Measurements from ENCODE around the gene LDB3. TPM values are rescaled to one million over a fixed set of nuclear protein-coding genes. Genes with fewer than 3 reads are reported as not detected.

LDB3 gene
- total and polyA plus RNA-seq, 7 donors, result 1.2 to 42.1 (median 13.2) TPM

DNA sequence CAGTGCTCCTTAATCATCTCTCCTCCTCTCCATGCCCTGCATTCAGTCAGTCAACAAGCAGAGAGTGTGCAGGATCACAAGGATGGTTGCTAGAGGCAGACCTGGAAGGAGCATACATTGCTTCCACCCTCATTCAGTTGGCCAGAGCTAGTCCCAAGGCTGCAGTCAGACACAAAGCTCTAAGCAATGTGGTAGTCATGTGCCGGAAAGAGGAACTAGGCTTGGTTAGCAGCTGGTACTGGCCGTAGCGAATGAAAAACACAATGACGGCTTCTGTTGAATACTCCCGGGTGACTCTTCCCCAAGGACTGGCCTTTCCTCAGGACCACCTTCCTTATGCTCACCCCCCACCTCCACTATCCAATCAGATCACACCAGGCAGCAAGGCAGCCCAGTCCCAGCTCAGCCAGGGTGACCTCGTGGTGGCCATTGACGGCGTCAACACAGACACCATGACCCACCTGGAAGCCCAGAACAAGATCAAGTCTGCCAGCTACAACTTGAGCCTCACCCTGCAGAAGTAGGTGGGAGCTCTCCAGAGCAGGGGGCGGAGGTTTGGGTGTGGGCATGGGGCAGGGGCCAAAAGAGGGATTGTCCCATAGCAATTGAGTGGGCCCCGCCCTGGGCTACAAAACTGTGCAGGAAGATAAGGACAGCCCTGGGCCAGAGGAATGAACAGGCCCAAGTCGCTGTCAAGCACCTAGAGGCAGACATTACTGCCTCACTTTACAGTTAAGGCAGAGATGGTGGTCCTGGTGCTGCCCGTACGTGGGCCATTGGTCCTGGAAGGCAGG lies 10.9 kb downstream of the LDB3 start:
- Histone ChIP-seq H3K4me1 (peaks cover 0 to 88% (median 75%) of the 10 kb centered on the region in 4 donors), H3K9me3 (no peaks in the 10 kb centered on the region), H3K27me3 (no peaks in the 10 kb centered on the region), H3K36me3 (peaks cover 0 to 14% (median 5%) of the 10 kb centered on the region in 4 donors), H3K4me3 (no peak overlapping the region), H3K27ac (peak overlapping the region; percentile 88 to 95 (median 92))
- WGBS, 2 donors, result 77 to 78% methylated on average over 13 of the region's 13 CpGs
- TF ChIP-seq, protein P1, sequence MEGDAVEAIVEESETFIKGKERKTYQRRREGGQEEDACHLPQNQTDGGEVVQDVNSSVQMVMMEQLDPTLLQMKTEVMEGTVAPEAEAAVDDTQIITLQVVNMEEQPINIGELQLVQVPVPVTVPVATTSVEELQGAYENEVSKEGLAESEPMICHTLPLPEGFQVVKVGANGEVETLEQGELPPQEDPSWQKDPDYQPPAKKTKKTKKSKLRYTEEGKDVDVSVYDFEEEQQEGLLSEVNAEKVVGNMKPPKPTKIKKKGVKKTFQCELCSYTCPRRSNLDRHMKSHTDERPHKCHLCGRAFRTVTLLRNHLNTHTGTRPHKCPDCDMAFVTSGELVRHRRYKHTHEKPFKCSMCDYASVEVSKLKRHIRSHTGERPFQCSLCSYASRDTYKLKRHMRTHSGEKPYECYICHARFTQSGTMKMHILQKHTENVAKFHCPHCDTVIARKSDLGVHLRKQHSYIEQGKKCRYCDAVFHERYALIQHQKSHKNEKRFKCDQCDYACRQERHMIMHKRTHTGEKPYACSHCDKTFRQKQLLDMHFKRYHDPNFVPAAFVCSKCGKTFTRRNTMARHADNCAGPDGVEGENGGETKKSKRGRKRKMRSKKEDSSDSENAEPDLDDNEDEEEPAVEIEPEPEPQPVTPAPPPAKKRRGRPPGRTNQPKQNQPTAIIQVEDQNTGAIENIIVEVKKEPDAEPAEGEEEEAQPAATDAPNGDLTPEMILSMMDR (IDR thresholded peaks at IDR 0.05), result no peak
- TF ChIP-seq POLR2A (IDR thresholded peaks at IDR 0.05) (no peak), POLR2AphosphoS5 (IDR thresholded peaks at IDR 0.05) (no peak), EP300 (IDR thresholded peaks at IDR 0.05) (no peak)
- intact Hi-C loops (cut with DNase I), result no loop called here
- no peak for DNase-seq

DNA sequence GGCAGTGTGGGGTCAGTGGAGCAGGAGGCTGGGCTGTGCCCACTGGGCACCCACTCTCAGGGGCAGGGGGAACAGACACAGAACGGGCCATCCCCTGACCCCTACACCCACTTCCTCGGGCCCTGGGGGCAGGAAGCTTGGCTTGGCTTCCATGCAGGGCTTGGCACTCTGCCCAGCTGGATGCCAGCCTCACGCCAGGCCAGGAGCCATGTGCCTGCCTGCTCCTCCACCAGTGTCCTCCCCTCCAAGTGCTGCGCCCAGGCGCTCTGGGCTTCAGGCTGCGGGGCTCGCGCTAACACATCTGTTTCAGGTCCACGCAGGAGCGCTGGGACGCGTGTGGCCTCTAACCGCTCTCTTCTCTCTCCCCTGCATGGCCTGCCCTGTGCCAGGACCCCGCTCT lies 12.7 kb downstream of the LDB3 start:
- Histone ChIP-seq H3K4me3 (no peak overlapping the region), H3K4me1 (peaks cover 0 to 88% (median 73%) of the 10 kb centered on the region in 4 donors), H3K27ac (peak overlapping the region; percentile 88 to 95 (median 92)), H3K9me3 (no peaks in the 10 kb centered on the region), H3K36me3 (peaks cover 0 to 14% (median 5%) of the 10 kb centered on the region in 4 donors), H3K27me3 (no peaks in the 10 kb centered on the region)
- WGBS, 2 donors, result 76 to 79% methylated on average over 14 of the region's 14 CpGs
- intact Hi-C loops (cut with DNase I), result loop anchor here (10.0 kb wide), 1 partner anchor 414 kb away; the partner anchor contains the start of genes GLUD1 and SHLD2
- TF ChIP-seq POLR2AphosphoS5 (IDR thresholded peaks at IDR 0.05), result peak in 1 of 4 donors; percentile 34
- TF ChIP-seq, protein P1 (IDR thresholded peaks at IDR 0.05), result no peak
- DNase-seq, result peak; percentile 80

DNA sequence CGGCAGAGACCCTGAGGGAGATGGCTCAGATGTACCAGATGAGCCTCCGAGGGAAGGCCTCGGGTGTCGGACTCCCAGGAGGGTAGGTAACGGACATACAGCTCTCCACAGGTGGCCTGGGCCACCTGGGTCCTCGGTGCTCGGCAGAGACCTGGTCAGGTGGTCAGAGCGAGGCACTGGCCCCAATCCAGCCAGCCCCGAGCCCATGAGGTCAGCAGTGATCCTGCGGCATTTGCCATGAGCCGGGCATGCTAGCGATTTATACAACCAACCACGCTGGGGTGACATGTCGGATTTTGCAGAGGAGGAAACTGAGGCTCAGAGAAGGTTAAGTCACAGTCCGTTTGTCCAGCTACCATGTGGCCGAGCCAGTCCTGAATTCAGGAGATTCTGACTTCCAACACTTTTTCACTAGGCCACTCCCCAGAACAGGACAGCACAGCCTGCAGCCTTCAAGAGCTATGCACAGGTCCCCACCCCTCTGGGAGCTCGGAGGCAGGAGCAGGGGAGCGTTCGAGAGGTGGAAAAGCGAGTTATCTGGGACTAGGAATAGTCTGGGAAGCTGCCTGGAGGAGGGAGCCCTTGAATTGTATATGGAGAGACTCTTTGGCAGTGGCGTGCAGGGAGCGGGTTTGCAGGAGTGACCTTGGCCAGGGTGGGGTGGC lies 13.5 kb downstream of the LDB3 start:
- TF ChIP-seq POLR2AphosphoS5 (IDR thresholded peaks at IDR 0.05) (peak in 1 of 4 donors; percentile 8), POLR2A (IDR thresholded peaks at IDR 0.05) (no peak)
- TF ChIP-seq, protein P1 (IDR thresholded peaks at IDR 0.05), result no peak
- no peak for DNase-seq
- H3K27me3 ChIP-seq, result no peaks in the 10 kb centered on the region
- no peak overlapping the region for H3K4me3 ChIP-seq
- peak overlapping the region; percentile 88 to 95 (median 92) for H3K27ac ChIP-seq
- H3K36me3 ChIP-seq, result peaks cover 0 to 14% (median 6%) of the 10 kb centered on the region in 4 donors
- no peaks in the 10 kb centered on the region for H3K9me3 ChIP-seq
- peaks cover 0 to 88% (median 69%) of the 10 kb centered on the region in 4 donors for H3K4me1 ChIP-seq
- intact Hi-C loops (cut with DNase I), result loop anchor here (2.0 to 10.0 kb wide), 2 partner anchors 39 to 413 kb away; partner anchors contain the start of genes GLUD1 and SHLD2
- WGBS, 2 donors, result 87 to 91% methylated on average over 22 of the region's 22 CpGs

DNA sequence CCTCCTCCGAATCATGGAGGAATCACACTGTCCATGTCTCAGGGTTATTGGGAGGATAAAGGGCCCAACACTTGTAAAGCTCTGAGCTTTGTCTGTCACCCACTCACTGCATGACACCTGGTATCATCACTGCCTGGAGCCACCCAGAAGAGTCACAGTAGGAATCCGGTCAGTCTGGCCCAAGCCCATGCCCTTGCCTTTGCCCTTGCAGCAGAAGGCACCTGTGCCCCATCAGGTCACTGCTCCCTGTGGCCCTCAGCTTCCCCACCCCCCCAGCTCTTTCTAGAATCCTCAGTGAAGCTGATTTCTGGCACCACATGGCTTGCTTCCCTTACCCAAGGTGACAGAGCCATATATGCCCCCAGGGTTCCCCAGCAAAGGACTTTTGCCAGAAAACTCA lies 14.4 kb downstream of the LDB3 start:
- peak overlapping the region; percentile 88 to 95 (median 92) for H3K27ac ChIP-seq
- H3K4me1 ChIP-seq, result peaks cover 0 to 88% (median 74%) of the 10 kb centered on the region in 4 donors
- H3K9me3 ChIP-seq, result no peaks in the 10 kb centered on the region
- no peaks in the 10 kb centered on the region for H3K27me3 ChIP-seq
- peaks cover 0 to 14% (median 6%) of the 10 kb centered on the region in 4 donors for H3K36me3 ChIP-seq
- intact Hi-C loops (cut with DNase I), result loop anchor here (2.0 to 10.0 kb wide), 2 partner anchors 40 to 412 kb away; partner anchors contain the start of genes GLUD1 and SHLD2
- no peak overlapping the region for H3K4me3 ChIP-seq
- WGBS, 2 donors, result 91 to 93% methylated on average over 2 of the region's 2 CpGs
- TF ChIP-seq EP300 (IDR thresholded peaks at IDR 0.05), result no peak
- no peak for TF ChIP-seq POLR2AphosphoS5 (IDR thresholded peaks at IDR 0.05)
- TF ChIP-seq, protein P1 (IDR thresholded peaks at IDR 0.05), result no peak
- TF ChIP-seq POLR2A (IDR thresholded peaks at IDR 0.05), result no peak
- no peak for DNase-seq
